NCI-H2196 (cell line): ENCODE results near the gene TANGO6.
"Not testable (repeated sequence)": the region's sequence is repeated elsewhere in the genome, so short reads cannot be mapped to it uniquely, and the experiment has no call there.

Experiments used
- DNase-seq: peaks from one replicate; lab custom pipeline; 2025; ENCODE audit not compliant: unreplicated experiment; lab: John Stamatoyannopoulos, UW

Gene TANGO6

GRCh38 chr16:68960910-68961309 lies 117.6 kb downstream of the TANGO6 start:
- no peak for DNase-seq

GRCh38 chr16:68961778-68962402 lies 118.6 kb downstream of the TANGO6 start:
- DNase-seq: no peak

- no peak for DNase-seq
Measured at GRCh38 chr16:68969338-68969737, 126.0 kb downstream of the TANGO6 start.

GRCh38 chr16:68972013-68972412 lies 128.7 kb downstream of the TANGO6 start:
- peak; percentile 9 for DNase-seq

GRCh38 chr16:68972720-68973119 lies 129.4 kb downstream of the TANGO6 start:
- no peak for DNase-seq

GRCh38 chr16:68973611-68974120 lies 130.3 kb downstream of the TANGO6 start:
- DNase-seq: no peak

GRCh38 chr16:68978303-68978954 lies 135.1 kb downstream of the TANGO6 start:
- DNase-seq: no peak

GRCh38 chr16:68980695-68981315 lies 137.5 kb downstream of the TANGO6 start:
- DNase-seq: no peak

GRCh38 chr16:68981971-68982370 lies 138.6 kb downstream of the TANGO6 start:
- DNase-seq: no peak

- DNase-seq: no peak
Measured at GRCh38 chr16:68984467-68984866, 141.1 kb downstream of the TANGO6 start.

GRCh38 chr16:68985268-68985667 lies 141.9 kb downstream of the TANGO6 start:
- no peak for DNase-seq

GRCh38 chr16:68985855-68986254 lies 142.5 kb downstream of the TANGO6 start:
- no peak for DNase-seq

- no peak for DNase-seq
Measured at GRCh38 chr16:68987734-68988457, 144.6 kb downstream of the TANGO6 start.

GRCh38 chr16:68990172-68990845 lies 147.0 kb downstream of the TANGO6 start:
- DNase-seq: not testable (repeated sequence)

GRCh38 chr16:68991075-68991474 lies 147.7 kb downstream of the TANGO6 start:
- no peak for DNase-seq

GRCh38 chr16:68992521-68992920 lies 149.2 kb downstream of the TANGO6 start:
- DNase-seq: no peak

GRCh38 chr16:68993456-68993855 lies 150.1 kb downstream of the TANGO6 start:
- DNase-seq: no peak

GRCh38 chr16:68993885-68994284 lies 150.6 kb downstream of the TANGO6 start:
- DNase-seq: peak; percentile 6

- DNase-seq: no peak
Measured at GRCh38 chr16:68994324-68994723, 151.0 kb downstream of the TANGO6 start.

GRCh38 chr16:68995011-68995504 lies 151.7 kb downstream of the TANGO6 start:
- peak; percentile 11 for DNase-seq

GRCh38 chr16:68997564-68997963 lies 154.2 kb downstream of the TANGO6 start:
- no peak for DNase-seq
